Left lung (tissue), 14 donors: ENCODE measurements around the gene HNRNPUL1. TPM values are rescaled to one million over a fixed set of nuclear protein-coding genes. Genes with fewer than 3 reads are reported as not detected.
A peak's percentile ranks its signal among the peaks of the same experiment; 100 is the strongest.

ENCODE experiments used
- ATAC-seq: fragments of 200-7000 bp; cut with Tn5 transposase; one replicate; pipeline ENCODE4 v1.9.1; 2020; ENCODE audit warnings: moderate library complexity
- DNase-seq, 4 donors: peaks; one replicate each; pipeline ENCODE4 v3.0.0-alpha.2; 2013 to 2020
- H3K27ac ChIP-seq, 2 donors: fragments of 200-600 bp; sonication (generic) in 1 of 2; one replicate each; pipeline versions ENCODE4 v1.5.0 to v1.8.0; 2020 to 2021
- H3K27me3 ChIP-seq, 2 donors: fragments of 200-600 bp; sonication (generic) in 1 of 2; one replicate each; pipeline versions ENCODE4 v1.5.0 to v1.8.0; 2020 to 2021
- H3K36me3 ChIP-seq, 2 donors: fragments of 200-600 bp; sonication (generic) in 1 of 2; one replicate each; pipeline versions ENCODE4 v1.5.0 to v1.8.0; 2020 to 2021
- H3K4me1 ChIP-seq, 2 donors: fragments of 200-600 bp; one replicate each; pipeline ENCODE4 v1.8.0; 2021
- H3K4me3 ChIP-seq, 2 donors: fragments of 200-600 bp; sonication (generic) in 1 of 2; one replicate each; pipeline versions ENCODE4 v1.5.0 to v1.8.0; 2020 to 2021; ENCODE audit warnings: mild to moderate bottlenecking in 1 of 2
- H3K9me3 ChIP-seq, 2 donors: fragments of 200-600 bp; sonication (generic) in 1 of 2; one replicate each; pipeline versions ENCODE4 v1.5.0 to v1.8.0; 2020 to 2021
- intact Hi-C, 2 donors: fragments of 100-400 bp; cut with DNase I; formaldehyde crosslinking; loops; one replicate each; pipeline versions ENCODE4 v1.11.2 to v1.14.2; 2022
- long read RNA-seq, 12 donors: library from polyadenylated mRNA in 2 of 12; unstranded in 2 of 12; transcript quantifications; one replicate each; pipeline ENCODE4 v2.0.0 and lab custom pipeline, GENCODE V29; 2019 to 2026
- polyA plus RNA-seq, 6 donors: library from polyadenylated mRNA; unstranded; fragments of 120-200 nt; gene quantifications; one replicate each; pipeline ENCODE4 v1.2.1, GENCODE V29; 2013; ENCODE audit not compliant: insufficient read length in 6 of 6
- total RNA-seq, 2 donors: library from RNA; stranded (reverse); fragmentation: NEBNext Ultra II Directional; extraction: Animal tissue kit (Norgen Biotek cat#: 25700); gene quantifications; one replicate each; pipeline ENCODE4 v1.2.1, GENCODE V29; 2021
- TF ChIP-seq, protein P1 (sequence below), 2 donors: fragments of 200-600 bp; sonication (generic) in 1 of 2; IDR thresholded peaks; one replicate each; pipeline versions ENCODE4 v1.5.0 to v1.8.0; 2021; ENCODE audit warnings: antibody characterized with exemption in 2 of 2
- donor health status: DM: no; HTN: yes; CAD: no.
- donor health status: DM: no; HTN: no; CAD: no.

HNRNPUL1 gene
- total RNA-seq, result 100 to 1,000 TPM; 168 to 174 TPM
- 100 to 1,000 TPM; 209 to 240 (median 228) TPM for polyA plus RNA-seq
- long read RNA-seq, donor 1, transcript HNRNPUL1-204 (15 exons, 3,555 nt), result major isoform, 7 of 168 reads
- long read RNA-seq, donor 1, partial matches to known transcripts, result 156 of 168 reads
- long read RNA-seq, donor 1, other reads (novel, unspliced or antisense), result 0 of 168 reads
- long read RNA-seq, donor 2, partial matches to known transcripts, result 183 of 189 reads
- long read RNA-seq, donor 2, other reads (novel, unspliced or antisense), result 0 of 189 reads
- long read RNA-seq, donor 3, transcript HNRNPUL1-204 (15 exons, 3,555 nt), result major isoform, 6 of 56 reads
- long read RNA-seq, donor 3, partial matches to known transcripts, result 45 of 56 reads
- long read RNA-seq, donor 3, other reads (novel, unspliced or antisense), result 0 of 56 reads
- long read RNA-seq, donor 4, partial matches to known transcripts, result 13 of 13 reads
- long read RNA-seq, donor 4, other reads (novel, unspliced or antisense), result 0 of 13 reads
- long read RNA-seq, donor 5, partial matches to known transcripts, result 111 of 115 reads
- long read RNA-seq, donor 5, other reads (novel, unspliced or antisense), result 0 of 115 reads
- long read RNA-seq, donor 6, transcript HNRNPUL1-208 (15 exons, 3,043 nt), result major isoform, 5 of 129 reads
- long read RNA-seq, donor 6, partial matches to known transcripts, result 117 of 129 reads
- long read RNA-seq, donor 6, other reads (novel, unspliced or antisense), result 0 of 129 reads
- long read RNA-seq, donor 7, partial matches to known transcripts, result 14 of 19 reads
- long read RNA-seq, donor 7, other reads (novel, unspliced or antisense), result 0 of 19 reads
- long read RNA-seq, donor 8, partial matches to known transcripts, result 110 of 163 reads
- long read RNA-seq, donor 8, other reads (novel, unspliced or antisense), result 42 of 163 reads
- long read RNA-seq, donor 9, result 0 reads
- long read RNA-seq, donor 10, partial matches to known transcripts, result 2 of 7 reads
- long read RNA-seq, donor 10, other reads (novel, unspliced or antisense), result 5 of 7 reads
- long read RNA-seq, donor 11, result 0 reads
- long read RNA-seq, donor 12, transcript HNRNPUL1-204 (15 exons, 3,555 nt), result major isoform, 7 of 66 reads
- long read RNA-seq, donor 12, partial matches to known transcripts, result 53 of 66 reads
- long read RNA-seq, donor 12, other reads (novel, unspliced or antisense), result 0 of 66 reads

GRCh38 chr19:41263850-41264580, at the start of gene HNRNPUL1:
HNRNPUL1 (plus strand) TSS chr19:41264372; CDS start chr19:41264504, 132 bp downstream.
- peak within 1 kb of the TSS; percentile 84 to 96 for H3K4me3 ChIP-seq
- peak; percentile 80 for ATAC-seq
- H3K36me3 ChIP-seq, result peaks cover 0 to 24% of the 10 kb centered on the region in 2 donors
- H3K4me1 ChIP-seq, result peaks cover 20 to 38% of the 10 kb centered on the region in 2 donors
- H3K27me3 ChIP-seq, result no peaks in the 10 kb centered on the region
- intact Hi-C loops, result loop anchor here in 1 of 2 donors (5.0 kb wide), 1 partner anchor 62 kb away; no protein-coding TSS in a partner anchor
- H3K27ac ChIP-seq, result peak within 1 kb of the TSS; percentile 95 to 99
- TF ChIP-seq, protein P1, sequence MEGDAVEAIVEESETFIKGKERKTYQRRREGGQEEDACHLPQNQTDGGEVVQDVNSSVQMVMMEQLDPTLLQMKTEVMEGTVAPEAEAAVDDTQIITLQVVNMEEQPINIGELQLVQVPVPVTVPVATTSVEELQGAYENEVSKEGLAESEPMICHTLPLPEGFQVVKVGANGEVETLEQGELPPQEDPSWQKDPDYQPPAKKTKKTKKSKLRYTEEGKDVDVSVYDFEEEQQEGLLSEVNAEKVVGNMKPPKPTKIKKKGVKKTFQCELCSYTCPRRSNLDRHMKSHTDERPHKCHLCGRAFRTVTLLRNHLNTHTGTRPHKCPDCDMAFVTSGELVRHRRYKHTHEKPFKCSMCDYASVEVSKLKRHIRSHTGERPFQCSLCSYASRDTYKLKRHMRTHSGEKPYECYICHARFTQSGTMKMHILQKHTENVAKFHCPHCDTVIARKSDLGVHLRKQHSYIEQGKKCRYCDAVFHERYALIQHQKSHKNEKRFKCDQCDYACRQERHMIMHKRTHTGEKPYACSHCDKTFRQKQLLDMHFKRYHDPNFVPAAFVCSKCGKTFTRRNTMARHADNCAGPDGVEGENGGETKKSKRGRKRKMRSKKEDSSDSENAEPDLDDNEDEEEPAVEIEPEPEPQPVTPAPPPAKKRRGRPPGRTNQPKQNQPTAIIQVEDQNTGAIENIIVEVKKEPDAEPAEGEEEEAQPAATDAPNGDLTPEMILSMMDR (IDR thresholded peaks at IDR 0.05), result no peak
- H3K9me3 ChIP-seq, result no peaks in the 10 kb centered on the region
- peak; percentile 95 to 100 (median 100) for DNase-seq

- TF ChIP-seq, protein P1 (IDR thresholded peaks at IDR 0.05), result no peak
- peak in 1 of 4 donors; percentile 31 for DNase-seq
- intact Hi-C loops, result no loop called here
- Histone ChIP-seq H3K9me3 (no peaks in the 10 kb centered on the region), H3K27me3 (peaks cover 0 to 25% of the 10 kb centered on the region in 2 donors), H3K36me3 (no peaks in the 10 kb centered on the region), H3K27ac (no peak overlapping the region), H3K4me1 (peaks cover 0 to 6% of the 10 kb centered on the region in 2 donors), H3K4me3 (no peak overlapping the region)
- no peak for ATAC-seq
These were observed 46.4 kb upstream of the HNRNPUL1 start for GRCh38 chr19:41217741-41218140.

DNA sequence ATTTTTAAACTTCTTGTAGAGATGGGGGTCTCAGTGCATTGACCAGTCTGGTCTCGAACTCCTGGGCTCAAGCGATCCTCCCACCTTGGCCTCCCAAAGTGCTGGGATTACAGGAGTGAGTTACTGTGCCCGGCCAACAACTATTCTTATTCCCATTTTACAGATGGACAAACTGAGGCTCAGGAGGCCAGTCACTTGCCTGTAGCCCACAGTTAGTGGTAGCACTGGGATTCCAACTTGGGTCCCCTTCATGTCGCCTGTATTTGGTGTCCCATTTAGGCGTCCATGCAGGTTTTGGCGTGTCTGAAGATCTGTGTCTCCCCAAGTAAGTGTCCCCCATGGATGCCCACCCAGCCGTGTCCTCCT, 45.9 kb upstream of the HNRNPUL1 start:
- Histone ChIP-seq H3K36me3 (no peaks in the 10 kb centered on the region), H3K4me3 (no peak overlapping the region), H3K9me3 (no peaks in the 10 kb centered on the region), H3K4me1 (peaks cover 0 to 11% of the 10 kb centered on the region in 2 donors), H3K27me3 (peaks cover 0 to 25% of the 10 kb centered on the region in 2 donors), H3K27ac (no peak overlapping the region)
- ATAC-seq, result no peak
- DNase-seq, result no peak
- TF ChIP-seq, protein P1 (IDR thresholded peaks at IDR 0.05), result no peak
- intact Hi-C loops, result no loop called here

DNA sequence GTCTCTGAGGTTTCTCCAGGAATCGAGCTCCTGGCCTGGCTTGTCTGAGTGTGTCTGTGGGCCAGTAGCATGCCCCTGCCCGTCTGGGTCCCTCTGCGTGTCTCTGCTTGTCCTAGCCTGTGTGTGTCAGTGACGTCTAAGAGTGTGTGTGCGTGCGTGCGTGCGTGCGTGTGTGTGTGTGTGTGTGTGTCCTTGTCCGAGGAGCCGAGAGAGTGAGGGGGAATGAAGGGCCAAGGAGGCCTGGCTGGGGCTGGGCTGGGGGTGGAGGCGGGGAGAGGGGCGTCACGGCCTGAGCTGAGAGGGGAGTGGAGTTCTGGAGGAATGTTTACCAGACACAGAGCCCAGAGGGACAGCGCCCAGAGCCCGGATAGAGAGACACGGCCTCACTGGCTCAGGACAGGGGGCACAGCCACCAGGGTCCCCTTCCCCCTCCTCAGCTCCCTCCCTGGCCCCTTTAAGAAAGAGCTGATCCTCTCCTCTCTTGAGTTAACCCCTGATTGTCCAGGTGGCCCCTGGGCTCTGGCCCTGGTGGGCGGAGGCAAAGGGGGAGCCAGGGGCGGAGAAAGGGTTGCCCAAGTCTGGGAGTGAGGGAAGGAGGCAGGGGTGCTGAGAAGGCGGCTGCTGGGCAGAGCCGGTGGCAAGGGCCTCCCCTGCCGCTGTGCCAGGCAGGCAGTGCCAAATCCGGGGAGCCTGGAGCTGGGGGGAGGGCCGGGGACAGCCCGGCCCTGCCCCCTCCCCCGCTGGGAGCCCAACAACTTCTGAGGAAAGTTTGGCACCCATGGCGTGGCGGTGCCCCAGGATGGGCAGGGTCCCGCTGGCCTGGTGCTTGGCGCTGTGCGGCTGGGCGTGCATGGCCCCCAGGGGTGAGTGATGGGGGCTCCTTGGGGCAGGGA, 45.3 kb upstream of the HNRNPUL1 start, which contains the start of gene AXL:
Gene AXL (plus strand): TSS at position 609 of the 893 bp plus-strand sequence. CDS start 170 bp downstream, at position 779.
- ATAC-seq (peak; percentile 84), DNase-seq (peak; percentile 75 to 94 (median 82))
- intact Hi-C loops, result no loop called here
- TF ChIP-seq, protein P1 (IDR thresholded peaks at IDR 0.05), result no peak
- Histone ChIP-seq H3K9me3 (no peaks in the 10 kb centered on the region), H3K27me3 (peaks cover 0 to 25% of the 10 kb centered on the region in 2 donors), H3K4me1 (peaks cover 0 to 14% of the 10 kb centered on the region in 2 donors), H3K4me3 (peak within 1 kb of the TSS; percentile 49 to 50), H3K27ac (peak within 1 kb of the TSS; percentile 57 to 71), H3K36me3 (no peaks in the 10 kb centered on the region)
